Suprapubic skin (tissue), 4 donors: Measurements from ENCODE around the gene VPS45.

Experiments used
- POLR2A ChIP-seq, 2 donors: fragments of 450-650 bp; IDR thresholded peaks; one replicate each; pipeline ENCODE4 v1.6.1; 2017; ENCODE audit warnings: antibody characterized with exemption in 2 of 2, mild to moderate bottlenecking in 2 of 2, moderate library complexity in 2 of 2
- POLR2AphosphoS5 ChIP-seq, 3 donors: sonication (generic); formaldehyde crosslinking; IDR thresholded peaks; one replicate each; pipeline ENCODE4 v1.6.1; 2017; ENCODE audit warnings: antibody characterized with exemption in 3 of 3
- TF ChIP-seq, protein P1 (sequence below), 2 donors: fragments of 200-600 bp in 1 of 2; fragments of 450-650 bp in 1 of 2; sonication (generic) in 1 of 2; IDR thresholded peaks; one replicate each; pipeline ENCODE4 v1.5.1; 2016 to 2019; ENCODE audit warnings: antibody characterized with exemption in 2 of 2, mild to moderate bottlenecking in 1 of 2, moderate library complexity in 1 of 2

DNA sequence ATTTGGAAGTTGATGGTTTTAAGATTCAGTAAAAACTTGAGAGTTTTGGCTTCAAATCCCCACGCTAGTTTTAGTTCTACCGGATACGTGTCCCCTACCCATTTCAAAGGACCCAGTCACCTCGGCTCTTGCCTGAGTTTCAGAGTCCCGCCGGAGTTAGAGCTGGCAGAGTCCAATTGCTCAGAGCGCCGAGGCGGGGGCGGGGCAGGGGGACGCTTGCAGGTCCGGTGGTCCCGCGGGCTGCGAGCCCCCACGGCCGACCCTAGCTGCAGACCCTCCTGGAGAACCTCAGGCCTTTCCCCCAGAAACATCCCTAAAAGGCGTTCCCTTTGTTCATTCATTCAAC, 765 bp upstream of the VPS45 start:
- TF ChIP-seq, protein P1, sequence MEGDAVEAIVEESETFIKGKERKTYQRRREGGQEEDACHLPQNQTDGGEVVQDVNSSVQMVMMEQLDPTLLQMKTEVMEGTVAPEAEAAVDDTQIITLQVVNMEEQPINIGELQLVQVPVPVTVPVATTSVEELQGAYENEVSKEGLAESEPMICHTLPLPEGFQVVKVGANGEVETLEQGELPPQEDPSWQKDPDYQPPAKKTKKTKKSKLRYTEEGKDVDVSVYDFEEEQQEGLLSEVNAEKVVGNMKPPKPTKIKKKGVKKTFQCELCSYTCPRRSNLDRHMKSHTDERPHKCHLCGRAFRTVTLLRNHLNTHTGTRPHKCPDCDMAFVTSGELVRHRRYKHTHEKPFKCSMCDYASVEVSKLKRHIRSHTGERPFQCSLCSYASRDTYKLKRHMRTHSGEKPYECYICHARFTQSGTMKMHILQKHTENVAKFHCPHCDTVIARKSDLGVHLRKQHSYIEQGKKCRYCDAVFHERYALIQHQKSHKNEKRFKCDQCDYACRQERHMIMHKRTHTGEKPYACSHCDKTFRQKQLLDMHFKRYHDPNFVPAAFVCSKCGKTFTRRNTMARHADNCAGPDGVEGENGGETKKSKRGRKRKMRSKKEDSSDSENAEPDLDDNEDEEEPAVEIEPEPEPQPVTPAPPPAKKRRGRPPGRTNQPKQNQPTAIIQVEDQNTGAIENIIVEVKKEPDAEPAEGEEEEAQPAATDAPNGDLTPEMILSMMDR (IDR thresholded peaks at IDR 0.05), result no peak
- TF ChIP-seq POLR2AphosphoS5 (IDR thresholded peaks at IDR 0.05) (no peak), POLR2A (IDR thresholded peaks at IDR 0.05) (no peak)
